HG03039 (cell line): Measurements from ENCODE around the gene WLS.
"Not testable (repeated sequence)": the region's sequence is repeated elsewhere in the genome, so short reads cannot be mapped to it uniquely, and the experiment has no call there.

Experiments
- ATAC-seq: cut with Tn5 transposase; IDR thresholded peaks from one replicate; pipeline ENCODE4 v1.9.1; 2021; ENCODE audit warnings: mild to moderate bottlenecking, moderate library complexity; ENCODE audit not compliant: unreplicated experiment

The WLS gene

GRCh38 chr1:68168545-68169171 is 63.7 kb downstream of the WLS start:
- no peak for ATAC-seq

GRCh38 chr1:68167211-68167610 is 65.1 kb downstream of the WLS start:
- no peak for ATAC-seq

- ATAC-seq, result no peak
Observed at GRCh38 chr1:68166348-68166747, 66.0 kb downstream of the WLS start.

GRCh38 chr1:68165665-68166064 is 66.7 kb downstream of the WLS start:
- no peak for ATAC-seq

GRCh38 chr1:68164918-68165317 is 67.4 kb downstream of the WLS start:
- no peak for ATAC-seq

- no peak for ATAC-seq
Observed at GRCh38 chr1:68163220-68163619, 69.1 kb downstream of the WLS start.

GRCh38 chr1:68162761-68163160 is 69.6 kb downstream of the WLS start:
- ATAC-seq, result no peak

GRCh38 chr1:68161672-68162071 is 70.7 kb downstream of the WLS start:
- not testable (repeated sequence) for ATAC-seq

GRCh38 chr1:68160935-68161334 is 71.4 kb downstream of the WLS start:
- peak; percentile 71 for ATAC-seq

GRCh38 chr1:68160021-68160420 is 72.3 kb downstream of the WLS start:
- ATAC-seq, result no peak

- ATAC-seq, result no peak
Observed at GRCh38 chr1:68158837-68159236, 73.5 kb downstream of the WLS start.

GRCh38 chr1:68157416-68157815 is 74.9 kb downstream of the WLS start:
- ATAC-seq, result no peak

- no peak for ATAC-seq
Observed at GRCh38 chr1:68151690-68152089, 80.6 kb downstream of the WLS start.

GRCh38 chr1:68149907-68150306 is 82.4 kb downstream of the WLS start:
- no peak for ATAC-seq

- ATAC-seq, result no peak
Observed at GRCh38 chr1:68149110-68149798, 83.1 kb downstream of the WLS start.

- ATAC-seq, result no peak
Observed at GRCh38 chr1:68148631-68149030, 83.7 kb downstream of the WLS start.

- ATAC-seq, result no peak
Observed at GRCh38 chr1:68147534-68148171, 84.7 kb downstream of the WLS start.

GRCh38 chr1:68145418-68146126 is 86.8 kb downstream of the WLS start:
- no peak for ATAC-seq

GRCh38 chr1:68144856-68145255 is 87.5 kb downstream of the WLS start:
- ATAC-seq, result no peak

- no peak for ATAC-seq
Observed at GRCh38 chr1:68143633-68144032, 88.7 kb downstream of the WLS start.

- no peak for ATAC-seq
Observed at GRCh38 chr1:68142461-68142860, 89.9 kb downstream of the WLS start.

GRCh38 chr1:68142036-68142435 is 90.3 kb downstream of the WLS start:
- no peak for ATAC-seq
